HG03575 (cell line): Measurements from ENCODE around the gene KMO.

Experiments used
- ATAC-seq: cut with Tn5 transposase; IDR thresholded peaks from one replicate; pipeline ENCODE4 v1.9.1; 2021; ENCODE audit not compliant: unreplicated experiment, insufficient number of reproducible peaks, low FRiP score; ENCODE audit errors: extremely low read depth

Gene KMO

DNA sequence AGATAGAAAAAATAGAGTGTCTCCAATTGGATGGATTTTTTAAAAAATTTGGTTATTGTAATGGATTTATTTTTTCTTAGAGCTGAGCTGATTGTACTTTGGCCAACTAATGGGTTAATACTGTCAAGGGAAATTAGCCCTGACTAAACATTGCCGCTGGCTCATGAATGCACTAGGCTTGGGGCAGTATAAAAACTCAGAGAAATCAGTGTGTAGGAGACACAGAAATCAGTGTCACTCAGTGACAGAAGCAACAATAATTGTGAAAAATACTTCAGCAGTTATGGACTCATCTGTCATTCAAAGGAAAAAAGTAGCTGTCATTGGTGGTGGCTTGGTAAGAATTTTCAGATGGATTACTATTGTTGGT, at the start of gene KMO:
Gene KMO, plus strand, starts transcription at position 217 of the 370 bp plus-strand sequence. Its CDS starts 67 bp downstream, at position 284.
- ATAC-seq = peak; percentile 16

DNA sequence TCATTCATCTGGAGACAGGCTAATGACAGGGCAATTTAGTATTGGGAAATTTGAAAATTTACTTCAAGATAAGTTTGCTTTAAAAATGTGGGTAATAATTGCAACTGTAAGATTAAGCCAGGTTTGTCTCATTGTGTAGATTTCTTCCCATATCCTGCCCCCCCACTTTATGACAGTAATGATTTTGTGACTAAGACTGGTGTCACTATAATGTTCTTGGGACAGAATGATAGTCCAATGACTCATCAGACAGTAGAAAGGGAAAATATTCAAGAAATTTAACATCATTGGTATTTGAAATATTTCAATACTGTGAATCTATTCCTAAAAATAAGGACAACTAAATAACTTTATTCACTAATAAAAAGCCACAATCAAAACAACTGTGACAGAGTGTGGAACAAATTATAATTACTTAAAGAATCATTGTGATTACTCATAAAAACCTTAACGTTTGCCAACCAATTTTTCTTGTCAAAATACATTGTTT, 49.4 kb upstream of the KMO start:
- ATAC-seq = no peak

DNA sequence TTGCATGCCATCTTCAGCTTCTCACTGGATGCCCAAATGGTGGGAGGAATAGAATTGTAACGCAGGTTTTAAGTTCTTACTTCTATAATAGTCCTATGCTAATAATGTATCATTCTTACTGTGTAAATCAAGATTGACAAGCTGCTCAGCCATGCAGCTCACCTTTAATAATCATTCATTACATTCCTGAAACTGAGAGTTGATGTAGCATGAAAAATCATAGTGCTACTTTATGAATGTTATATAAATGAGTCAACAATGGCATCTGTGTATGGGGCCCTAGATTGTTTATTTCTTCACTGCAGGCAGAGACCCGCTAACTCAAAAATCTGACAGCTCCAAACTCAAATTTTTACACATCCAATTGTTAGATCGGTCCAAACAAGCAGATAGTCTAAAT, 47.0 kb upstream of the KMO start:
- ATAC-seq = peak; percentile 70

DNA sequence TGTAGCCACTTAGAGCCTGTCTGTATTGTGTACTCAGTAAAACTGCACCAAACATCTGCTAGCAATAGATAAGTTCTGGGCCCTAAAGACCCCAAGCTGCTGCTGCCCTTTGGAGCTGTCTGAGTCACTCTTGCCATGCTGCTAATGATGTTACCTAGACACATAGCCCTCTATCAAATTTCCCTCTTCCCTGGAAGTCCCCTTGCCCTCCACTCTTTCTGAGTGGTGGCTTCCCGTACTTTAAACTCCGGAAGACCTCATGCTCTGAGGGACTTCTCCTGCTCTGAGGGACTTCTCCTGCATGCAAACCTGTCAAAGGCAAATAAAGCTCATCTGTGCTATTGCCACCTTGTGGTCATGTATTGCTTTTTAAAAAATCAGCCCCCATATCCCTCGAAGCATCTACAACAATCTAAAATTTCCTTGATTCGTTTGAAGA, 46.6 kb upstream of the KMO start:
- ATAC-seq = no peak

DNA sequence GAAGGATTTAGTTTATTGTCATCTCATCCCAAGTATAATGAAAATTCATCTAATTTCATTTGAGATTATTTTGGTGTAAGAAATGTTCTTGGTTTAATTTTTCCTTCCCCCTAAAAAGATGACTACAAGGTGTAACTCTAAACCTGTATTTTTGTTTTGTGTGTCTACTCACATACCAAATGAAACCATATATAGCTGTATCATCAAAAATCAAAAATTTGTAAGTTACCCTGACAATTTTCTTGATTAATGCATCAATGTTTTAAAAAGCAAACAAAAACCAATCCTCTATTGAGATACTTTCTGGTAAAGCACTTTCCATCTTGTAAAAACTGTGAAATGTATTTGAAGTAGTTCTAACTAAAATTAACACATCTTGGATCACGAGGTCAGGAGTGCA, 43.4 kb upstream of the KMO start:
- no peak for ATAC-seq

DNA sequence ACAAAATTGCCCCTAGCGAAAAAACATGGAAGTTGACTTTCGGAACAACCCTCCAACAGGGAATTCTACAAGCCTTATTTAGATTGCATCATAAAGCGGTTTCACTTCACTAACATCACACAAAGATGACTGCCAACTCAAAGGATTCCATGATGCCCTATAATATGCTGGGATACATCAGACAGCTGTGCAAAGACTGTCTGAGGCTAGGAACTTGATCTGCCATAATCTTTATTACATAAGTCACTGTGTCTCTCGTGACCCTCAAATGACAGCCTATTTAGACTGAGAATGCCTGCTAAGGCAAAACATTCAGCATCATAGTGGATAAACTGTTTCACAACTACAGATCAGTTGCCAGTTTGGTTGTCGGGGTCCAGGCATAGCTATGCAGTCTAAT, 36.4 kb upstream of the KMO start:
- ATAC-seq = no peak

DNA sequence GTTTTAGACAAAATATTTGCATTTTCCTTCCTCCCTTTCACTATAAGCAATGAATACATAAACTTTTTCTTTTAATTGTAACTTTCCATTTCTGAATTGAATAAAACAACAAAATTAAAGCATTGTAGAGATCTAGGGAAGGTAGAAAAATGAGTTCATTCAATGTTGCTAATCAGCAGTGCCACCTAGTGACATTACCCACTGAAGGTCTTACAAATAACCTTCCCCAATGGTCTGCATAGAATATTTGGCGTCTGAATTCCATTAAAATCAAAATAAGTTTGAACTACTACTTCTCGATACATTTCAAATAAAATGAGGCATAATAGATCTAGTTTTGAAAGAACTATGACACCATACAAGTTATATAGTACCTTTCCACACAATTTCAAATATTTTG, 32.3 kb upstream of the KMO start:
- ATAC-seq = no peak

DNA sequence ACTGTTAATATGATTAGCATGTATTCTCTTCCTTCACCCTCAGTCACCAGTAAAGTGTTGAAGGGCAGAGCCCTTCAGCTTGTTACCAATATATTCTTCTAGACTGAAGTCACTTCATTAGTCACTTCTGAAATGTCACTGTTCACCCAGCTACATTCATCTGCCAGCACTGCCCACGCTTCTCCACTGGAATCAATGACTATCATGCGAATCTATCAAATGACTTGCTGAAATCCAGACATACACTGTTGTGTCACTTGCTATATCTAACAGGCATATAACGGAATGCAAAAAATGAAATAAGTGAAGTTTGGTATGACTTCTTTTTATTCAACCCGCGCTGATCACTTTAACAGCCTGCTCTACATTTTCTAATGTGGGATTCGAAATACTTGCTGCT, 28.7 kb upstream of the KMO start:
- no peak for ATAC-seq

DNA sequence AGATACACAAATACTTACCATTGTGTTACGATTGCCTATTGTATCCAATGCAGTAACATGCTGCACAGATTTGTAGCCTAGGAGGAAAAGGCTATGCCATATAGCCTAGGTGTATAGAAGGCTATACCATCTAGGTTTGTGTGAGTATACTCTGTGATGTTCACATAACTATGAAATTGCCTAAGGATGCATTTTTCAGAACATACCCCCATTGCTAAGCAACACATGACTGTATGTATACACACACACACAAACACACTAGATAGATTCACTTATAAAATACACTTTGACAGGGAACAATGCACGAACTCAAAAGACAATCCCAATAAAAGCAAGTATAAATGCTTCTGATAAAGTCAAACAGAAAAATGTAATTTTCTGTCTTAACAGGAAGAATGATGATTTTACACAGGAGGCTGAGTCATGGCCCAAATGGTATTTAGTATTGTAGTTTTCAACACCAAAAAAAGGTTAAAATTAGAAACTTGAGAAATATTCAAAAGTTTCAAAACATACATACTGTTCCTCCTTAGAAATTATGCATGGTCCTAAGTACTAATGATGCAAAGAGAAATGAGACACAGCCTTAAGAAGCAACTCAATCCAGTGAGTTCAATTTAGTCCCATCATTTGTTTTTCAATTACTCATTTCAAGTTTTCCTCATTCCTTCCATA, 24.9 kb upstream of the KMO start:
- no peak for ATAC-seq

DNA sequence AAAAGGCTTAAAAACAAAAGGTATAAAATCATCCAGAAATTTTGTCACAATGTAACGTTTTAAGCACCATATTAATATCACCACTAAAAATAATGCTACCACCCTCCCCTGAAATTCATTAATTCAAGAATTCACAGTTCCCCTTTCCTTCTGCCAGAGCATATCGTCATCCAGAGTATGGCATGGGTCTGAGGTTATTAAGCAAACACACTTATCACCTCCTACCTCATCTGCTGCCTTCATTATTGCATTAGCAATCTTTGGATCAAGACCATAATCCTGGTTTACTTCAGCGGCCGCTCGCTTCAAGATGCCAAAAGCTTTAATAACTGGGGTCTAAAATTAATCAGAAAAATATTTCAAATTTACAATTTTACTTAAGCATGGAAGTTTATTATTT, 18.8 kb upstream of the KMO start:
- ATAC-seq = no peak

DNA sequence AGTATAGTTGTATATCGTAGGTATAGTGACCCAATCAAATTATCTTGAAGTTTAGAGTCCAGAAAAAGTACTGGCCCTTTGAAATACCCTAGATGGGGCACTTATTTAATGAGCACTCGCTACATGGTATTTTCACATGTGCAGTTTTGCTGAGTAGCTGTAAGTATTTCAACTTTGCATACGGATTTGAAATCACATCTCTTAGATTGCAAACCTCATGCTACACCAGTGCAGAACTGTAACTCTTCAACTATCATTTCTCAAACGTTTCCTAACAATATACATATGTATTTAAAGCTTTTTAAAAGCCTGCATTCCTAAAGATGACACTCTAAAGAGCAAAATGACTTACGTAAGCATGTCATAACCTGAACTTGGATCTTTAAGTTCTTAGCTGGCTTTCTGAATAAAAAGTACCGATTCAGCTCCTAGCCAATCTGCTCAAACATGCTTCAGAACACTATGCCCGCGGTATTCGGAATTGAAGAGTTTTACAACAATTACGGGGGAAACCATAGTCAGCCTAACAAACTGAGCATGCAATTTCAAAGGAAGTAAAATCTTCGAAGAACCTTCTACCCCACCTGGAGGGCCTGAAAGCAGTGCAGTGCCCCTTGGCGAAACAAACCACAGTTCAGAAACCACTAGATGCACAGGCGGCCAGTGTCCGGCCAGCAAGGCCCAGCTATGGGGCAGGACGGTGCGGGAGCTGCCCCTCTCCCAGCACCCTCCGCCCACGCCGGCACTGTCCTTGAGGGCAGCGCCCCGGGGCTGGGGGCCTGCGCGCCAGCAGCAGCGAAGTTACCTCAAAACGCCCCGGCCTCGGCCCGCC, 13.5 kb upstream of the KMO start:
- ATAC-seq = no peak

DNA sequence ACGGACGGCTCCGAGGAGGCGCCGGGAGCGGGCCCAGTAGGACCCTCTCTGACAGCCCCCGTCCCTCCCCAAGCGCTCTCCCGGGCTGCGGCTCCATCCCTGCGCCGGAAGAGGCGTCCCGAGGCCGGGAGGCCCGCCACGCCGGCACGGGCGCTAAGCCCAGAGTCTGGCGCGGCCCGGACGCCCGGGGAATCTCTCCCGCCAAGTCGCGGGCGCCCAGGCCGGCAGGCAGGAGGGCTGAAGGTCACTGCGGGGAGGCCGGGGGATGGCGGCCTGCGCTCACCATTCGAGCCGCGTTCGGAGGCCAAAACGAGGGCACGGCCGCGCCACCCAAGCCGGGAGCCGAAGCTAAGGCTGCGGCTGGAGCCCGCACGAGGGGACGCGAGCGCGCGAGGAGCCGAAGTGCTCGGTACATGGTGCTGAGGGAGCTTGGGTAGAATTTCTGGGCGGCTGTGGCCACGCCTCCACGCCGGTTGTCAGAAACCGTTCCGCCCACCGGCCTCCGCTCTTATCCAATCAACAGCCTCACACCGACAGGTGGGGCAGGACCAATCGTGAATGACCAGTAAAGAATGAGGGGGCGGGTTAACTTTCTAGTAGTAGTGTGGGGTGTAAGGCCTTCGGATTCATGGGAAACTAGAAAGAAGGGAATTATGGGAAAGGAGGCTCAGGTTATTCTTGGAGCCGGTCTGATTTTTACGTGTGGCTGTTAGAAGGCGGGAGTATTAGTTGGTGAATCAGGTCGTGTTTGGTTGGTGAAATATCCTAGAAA, 12.7 kb upstream of the KMO start, which contains the start of gene FH:
Gene FH, minus strand, starts transcription at position 448 of the 772 bp plus-strand sequence. Its CDS starts 33 bp downstream, at position 415.
- peak; percentile 95 for ATAC-seq

DNA sequence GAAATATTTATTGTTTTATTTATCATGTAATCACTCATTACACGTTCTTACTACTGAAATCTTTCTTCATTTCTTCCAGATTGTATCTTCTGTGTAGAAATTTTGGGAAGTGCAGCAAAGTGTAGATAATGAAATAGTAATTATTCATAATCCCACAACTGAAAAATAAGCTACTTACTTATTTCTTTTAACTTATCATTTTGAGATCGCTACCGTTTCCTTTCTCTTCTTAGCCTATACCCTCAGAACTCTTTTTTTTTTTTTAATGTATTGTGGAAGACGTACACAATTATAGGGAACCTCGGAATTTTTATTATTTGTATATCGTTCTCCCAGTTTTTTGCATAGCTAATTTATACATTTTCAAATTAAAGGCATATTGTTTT, 12.1 kb upstream of the KMO start:
- ATAC-seq = no peak

DNA sequence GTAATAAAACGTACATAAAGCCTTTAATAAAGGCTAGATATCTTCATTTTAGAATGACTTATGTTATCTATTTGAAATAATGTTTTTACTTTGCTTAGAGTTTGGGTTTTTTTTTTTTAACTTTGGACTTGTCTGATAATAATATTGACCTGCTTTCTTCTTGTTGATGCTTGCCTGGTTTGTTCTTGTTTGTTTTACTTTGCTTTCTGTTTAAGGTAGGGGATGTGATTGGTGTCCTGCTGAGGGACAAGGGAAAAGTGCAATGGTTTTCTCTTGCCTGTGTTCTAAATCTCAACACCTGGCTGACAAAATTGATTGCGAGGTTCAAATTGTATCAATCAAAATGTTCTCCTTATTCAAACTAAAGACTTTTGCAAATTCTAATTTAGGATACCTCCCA, 10.5 kb upstream of the KMO start:
- ATAC-seq = no peak

DNA sequence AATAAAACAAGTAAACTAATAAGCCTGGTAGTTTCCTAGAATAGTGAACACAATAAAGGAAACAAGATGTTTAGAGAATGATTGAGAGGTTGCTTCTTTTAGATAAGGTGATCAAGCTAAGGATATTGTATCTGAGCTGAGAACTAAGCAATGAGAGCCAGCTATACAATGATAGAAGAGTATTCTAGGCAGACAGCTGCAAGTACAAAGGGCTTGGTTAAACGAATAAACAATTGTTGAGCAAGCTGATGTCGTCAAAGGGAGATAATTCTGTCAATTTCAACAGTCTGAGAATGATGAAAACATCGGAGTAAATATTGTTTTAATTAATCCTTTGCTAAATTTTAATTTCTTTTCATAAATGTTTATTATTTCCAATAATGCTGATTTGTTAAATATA, 7.2 kb upstream of the KMO start:
- no peak for ATAC-seq

DNA sequence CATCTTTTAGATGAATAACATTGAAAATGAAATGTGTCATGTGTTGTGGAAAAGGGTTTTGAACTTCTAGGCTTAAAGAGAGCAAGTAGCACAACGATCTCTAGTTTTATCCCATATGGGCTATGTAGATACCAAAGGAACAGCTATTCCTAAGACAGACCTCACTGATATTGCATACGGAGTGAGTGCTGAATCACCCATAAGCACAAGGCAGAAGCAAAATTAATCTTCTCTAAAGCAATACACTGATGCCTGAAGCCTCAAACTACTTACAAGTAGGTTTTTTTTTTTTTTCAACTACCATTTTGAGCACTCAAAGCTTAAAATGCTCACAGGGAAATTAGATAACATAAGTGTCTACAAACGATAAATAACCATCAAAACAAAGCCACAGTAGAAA, 5.0 kb upstream of the KMO start:
- no peak for ATAC-seq

DNA sequence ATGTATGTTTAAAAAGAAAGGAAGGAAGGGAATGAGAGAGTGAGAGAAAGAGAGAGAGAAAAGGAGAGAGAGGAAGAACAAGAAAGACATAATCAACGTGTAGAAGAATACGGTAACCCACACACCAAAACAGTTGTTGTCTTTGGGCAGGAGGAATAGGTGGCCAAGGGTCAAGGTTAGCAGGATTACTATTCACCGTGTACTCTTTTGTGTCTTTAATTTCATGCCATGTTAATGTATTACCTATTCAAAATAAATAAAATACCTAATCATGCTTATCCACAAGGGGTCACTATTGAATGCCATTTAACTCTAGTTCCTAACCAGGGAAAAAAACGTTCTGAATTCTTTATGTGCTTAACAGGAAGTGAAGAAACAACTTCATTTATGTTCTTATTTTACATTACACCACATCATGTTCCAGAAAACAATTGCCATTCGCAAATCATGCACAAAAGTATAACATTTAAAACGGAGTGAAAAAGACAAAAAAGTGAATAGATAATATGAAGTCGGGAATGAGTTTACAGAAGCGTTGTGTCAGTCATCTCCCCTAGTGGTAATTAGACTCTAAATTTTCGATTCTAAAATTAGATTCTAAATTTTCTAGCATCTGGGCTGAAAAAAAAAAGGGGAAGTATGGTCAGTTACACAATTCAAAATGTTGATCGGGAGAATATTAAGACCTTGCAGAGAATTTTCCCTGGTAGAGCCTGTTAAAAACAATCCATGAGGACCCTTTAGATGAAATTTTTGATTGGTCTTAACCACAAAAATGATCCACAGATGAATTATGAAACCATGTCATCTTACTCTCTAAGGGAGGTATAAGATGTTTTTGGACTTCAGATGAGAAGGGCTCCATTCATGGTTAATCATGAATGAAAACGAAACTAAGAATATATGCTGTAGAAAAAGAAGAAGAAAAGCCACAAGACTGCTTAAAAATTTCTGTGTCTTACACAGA, 700 bp upstream of the KMO start:
- peak; percentile 58 for ATAC-seq

DNA sequence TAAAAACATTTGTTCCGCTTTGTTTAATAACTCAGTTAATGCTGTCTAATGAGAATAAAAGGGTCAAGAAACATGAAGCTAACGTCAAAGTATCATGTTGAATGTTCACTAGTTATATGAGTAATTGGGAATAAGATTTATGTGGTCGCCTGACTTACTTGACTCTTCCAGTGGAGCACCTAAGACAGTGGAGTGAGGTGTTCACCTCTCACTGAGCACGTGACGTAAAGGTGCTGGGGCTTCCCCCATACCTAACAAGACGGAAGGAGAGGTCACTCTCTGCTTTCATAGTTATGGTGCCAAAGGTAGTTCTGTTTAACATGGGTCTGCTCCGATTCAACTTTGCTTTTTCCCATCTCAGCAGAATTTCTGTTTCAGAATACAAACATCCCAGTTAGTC, 686 bp downstream of the KMO start:
- ATAC-seq = peak; percentile 41
